Type B pancreatic cell (in vitro differentiated cells): Measurements from ENCODE around the gene ASB2. TPM values are rescaled to one million over a fixed set of nuclear protein-coding genes. Genes with fewer than 3 reads are reported as not detected.
A peak's percentile ranks its signal among the peaks of the same experiment; 100 is the strongest.

ENCODE experiments used
- DNase-seq: peaks from one replicate; pipeline ENCODE4 v3.0.0; 2021; ENCODE audit warnings: mixed read lengths; ENCODE audit not compliant: unreplicated experiment; ENCODE audit errors: extremely low spot score
- H3K27ac Mint-ChIP-seq: 2 replicates; pipeline ENCODE4 v1.8.0; 2021; ENCODE audit warnings: mild to moderate bottlenecking, mixed read lengths
- H3K27me3 Mint-ChIP-seq: 2 replicates; pipeline ENCODE4 v1.8.0; 2021; ENCODE audit warnings: mixed read lengths
- H3K36me3 Mint-ChIP-seq: 2 replicates; pipeline ENCODE4 v1.8.0; 2021; ENCODE audit warnings: mixed read lengths
- H3K4me1 Mint-ChIP-seq: one replicate; pipeline ENCODE4 v1.8.0; 2021; ENCODE audit warnings: mixed read lengths; ENCODE audit not compliant: unreplicated experiment
- H3K4me3 Mint-ChIP-seq: 2 replicates; pipeline ENCODE4 v1.8.0; 2021; ENCODE audit warnings: mild to moderate bottlenecking, mixed read lengths
- H3K9me3 Mint-ChIP-seq: 2 replicates; pipeline ENCODE4 v1.8.0; 2021; ENCODE audit warnings: mixed read lengths
- total RNA-seq: library from RNA; stranded (reverse); gene quantifications from 2 replicates; pipeline ENCODE4 v1.2.1, GENCODE V29; 2021; ENCODE audit warnings: low replicate concordance
- TF ChIP-seq, protein P1 (sequence below): fragments of 200-600 bp; sonication (generic); conservative IDR thresholded peaks from 2 replicates; pipeline ENCODE4 v1.5.0; 2021; ENCODE audit warnings: antibody characterized with exemption, mild to moderate bottlenecking

The ASB2 gene
- total RNA-seq, 1 donor from 2014 or later, result 0.60 TPM

DNA sequence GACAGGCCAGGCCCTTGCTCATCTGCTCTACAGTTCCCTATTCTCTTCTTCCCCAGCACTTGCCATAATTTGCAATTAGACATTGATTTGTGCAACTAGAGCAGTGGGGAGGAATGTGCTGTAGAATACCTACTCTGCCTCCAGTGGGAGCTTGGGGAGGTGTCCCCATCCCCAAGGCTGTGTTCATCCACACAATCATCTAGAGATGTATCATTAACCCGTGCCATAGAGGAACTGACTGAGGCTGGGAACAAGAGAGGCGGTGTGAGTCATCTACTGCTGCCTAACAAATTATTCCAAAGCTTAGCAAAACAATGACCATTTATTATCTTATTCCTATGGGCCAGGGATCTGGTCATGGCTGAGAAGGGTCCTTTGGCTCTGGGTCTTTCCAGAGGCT, 44.6 kb upstream of the ASB2 start:
- Mint-ChIP-seq H3K27me3 (no peaks in the 10 kb centered on the region), H3K36me3 (no peaks in the 10 kb centered on the region), H3K4me1 (peaks cover 13% of the 10 kb centered on the region), H3K27ac (no peak overlapping the region), H3K4me3 (no peak overlapping the region), H3K9me3 (no peaks in the 10 kb centered on the region)
- no peak for DNase-seq
- TF ChIP-seq, protein P1, sequence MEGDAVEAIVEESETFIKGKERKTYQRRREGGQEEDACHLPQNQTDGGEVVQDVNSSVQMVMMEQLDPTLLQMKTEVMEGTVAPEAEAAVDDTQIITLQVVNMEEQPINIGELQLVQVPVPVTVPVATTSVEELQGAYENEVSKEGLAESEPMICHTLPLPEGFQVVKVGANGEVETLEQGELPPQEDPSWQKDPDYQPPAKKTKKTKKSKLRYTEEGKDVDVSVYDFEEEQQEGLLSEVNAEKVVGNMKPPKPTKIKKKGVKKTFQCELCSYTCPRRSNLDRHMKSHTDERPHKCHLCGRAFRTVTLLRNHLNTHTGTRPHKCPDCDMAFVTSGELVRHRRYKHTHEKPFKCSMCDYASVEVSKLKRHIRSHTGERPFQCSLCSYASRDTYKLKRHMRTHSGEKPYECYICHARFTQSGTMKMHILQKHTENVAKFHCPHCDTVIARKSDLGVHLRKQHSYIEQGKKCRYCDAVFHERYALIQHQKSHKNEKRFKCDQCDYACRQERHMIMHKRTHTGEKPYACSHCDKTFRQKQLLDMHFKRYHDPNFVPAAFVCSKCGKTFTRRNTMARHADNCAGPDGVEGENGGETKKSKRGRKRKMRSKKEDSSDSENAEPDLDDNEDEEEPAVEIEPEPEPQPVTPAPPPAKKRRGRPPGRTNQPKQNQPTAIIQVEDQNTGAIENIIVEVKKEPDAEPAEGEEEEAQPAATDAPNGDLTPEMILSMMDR, result no peak

DNA sequence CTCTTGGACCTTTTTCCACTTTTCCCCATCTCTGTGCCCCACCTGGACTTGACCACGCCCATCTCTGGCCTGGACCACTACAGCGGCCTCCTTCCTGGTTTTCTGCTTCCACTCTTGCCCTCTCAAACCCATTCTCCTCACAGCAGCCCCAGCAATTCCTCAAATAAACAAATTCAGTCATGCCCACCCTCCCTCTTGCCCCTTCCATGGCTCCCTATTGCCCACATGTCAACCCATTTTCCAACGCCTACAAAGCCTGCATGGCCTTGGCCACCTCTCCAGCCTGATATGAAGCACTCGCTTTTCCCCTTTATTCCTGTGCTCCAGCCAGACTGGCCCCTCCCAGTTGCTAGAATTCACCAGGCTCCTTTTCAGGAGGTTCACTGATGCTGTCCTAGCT, 43.9 kb upstream of the ASB2 start:
- no peak overlapping the region for H3K27ac Mint-ChIP-seq
- no peaks in the 10 kb centered on the region for H3K36me3 Mint-ChIP-seq
- H3K4me3 Mint-ChIP-seq, result no peak overlapping the region
- TF ChIP-seq, protein P1, result no peak
- H3K4me1 Mint-ChIP-seq, result peaks cover 10% of the 10 kb centered on the region
- no peaks in the 10 kb centered on the region for H3K27me3 Mint-ChIP-seq
- DNase-seq, result no peak
- H3K9me3 Mint-ChIP-seq, result no peaks in the 10 kb centered on the region

DNA sequence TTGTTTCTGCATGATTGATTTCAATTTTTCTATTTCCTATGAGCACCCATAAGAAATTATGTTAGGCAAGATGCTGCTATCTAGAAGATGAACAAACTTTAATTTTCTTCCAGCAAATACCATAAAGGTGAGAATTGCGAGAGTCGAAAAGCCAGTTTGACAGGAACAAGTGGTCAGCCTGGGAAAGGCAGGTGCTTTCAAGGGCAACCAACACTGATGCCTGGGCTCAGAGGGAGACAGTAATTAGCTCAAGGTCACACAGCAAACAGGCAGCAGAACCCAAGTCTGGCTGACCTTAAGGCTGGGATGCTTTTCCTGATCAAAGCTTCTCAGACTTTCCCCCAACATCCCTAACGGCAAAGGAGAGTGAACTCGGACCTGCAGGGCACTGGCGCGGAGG, 43.0 kb upstream of the ASB2 start:
- no peaks in the 10 kb centered on the region for H3K9me3 Mint-ChIP-seq
- no peak overlapping the region for H3K27ac Mint-ChIP-seq
- H3K27me3 Mint-ChIP-seq, result peaks cover 4% of the 10 kb centered on the region
- DNase-seq, result no peak
- no peak overlapping the region for H3K4me3 Mint-ChIP-seq
- peaks cover 10% of the 10 kb centered on the region for H3K4me1 Mint-ChIP-seq
- no peaks in the 10 kb centered on the region for H3K36me3 Mint-ChIP-seq
- TF ChIP-seq, protein P1, result no peak

DNA sequence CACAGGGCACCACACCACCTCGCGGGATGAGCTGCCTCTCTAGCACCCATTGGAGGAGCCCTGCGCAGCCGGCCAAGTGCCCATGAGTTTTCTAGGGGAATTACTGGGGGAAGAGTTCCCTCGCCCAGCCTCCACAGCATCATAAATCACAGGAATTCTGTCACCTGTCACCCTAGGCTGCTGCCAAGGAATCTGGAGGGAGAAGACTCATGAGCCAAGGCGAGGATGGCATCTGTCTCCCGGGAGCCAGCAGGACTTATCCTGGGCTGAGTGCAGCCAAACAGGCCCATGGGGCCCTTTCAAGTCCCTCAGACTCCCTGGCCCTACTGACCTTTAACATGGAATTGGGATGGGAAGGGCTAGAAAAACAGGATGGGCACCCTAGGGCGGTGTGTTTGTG, 41.9 kb upstream of the ASB2 start:
- Mint-ChIP-seq H3K9me3 (no peaks in the 10 kb centered on the region), H3K4me1 (peaks cover 12% of the 10 kb centered on the region), H3K27me3 (peaks cover 4% of the 10 kb centered on the region), H3K36me3 (no peaks in the 10 kb centered on the region), H3K27ac (no peak overlapping the region), H3K4me3 (no peak overlapping the region)
- no peak for DNase-seq
- TF ChIP-seq, protein P1, result no peak

DNA sequence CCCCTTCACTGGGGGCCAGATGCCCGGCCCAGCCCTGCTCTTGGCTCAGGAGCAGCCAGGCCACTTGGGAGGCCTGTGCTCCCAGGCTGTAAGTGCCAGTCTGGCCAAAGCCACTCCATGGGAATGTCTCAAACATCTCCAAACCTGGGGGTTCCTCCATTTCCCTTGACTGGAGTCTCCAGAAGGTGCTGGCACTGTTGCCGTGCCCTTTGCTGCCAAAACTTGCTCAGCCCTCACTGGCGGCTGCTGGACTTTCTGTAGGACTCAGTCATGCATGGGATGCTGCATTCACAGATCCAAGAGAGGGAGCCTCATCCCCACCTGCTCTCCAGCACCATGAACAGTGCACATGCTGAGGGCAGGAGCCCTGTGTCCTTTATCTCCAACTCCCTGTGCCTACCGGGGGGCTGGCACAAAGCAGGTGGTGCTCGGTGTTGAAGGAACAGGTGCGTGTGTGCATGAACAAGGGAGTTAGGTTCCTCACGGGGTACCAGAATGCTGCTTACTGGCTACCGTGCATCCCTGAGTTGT, 40.1 kb upstream of the ASB2 start:
- TF ChIP-seq, protein P1, result no peak
- Mint-ChIP-seq H3K36me3 (no peaks in the 10 kb centered on the region), H3K27me3 (peaks cover 4% of the 10 kb centered on the region), H3K4me1 (peaks cover 15% of the 10 kb centered on the region), H3K27ac (no peak overlapping the region), H3K9me3 (no peaks in the 10 kb centered on the region), H3K4me3 (no peak overlapping the region)
- DNase-seq, result no peak

DNA sequence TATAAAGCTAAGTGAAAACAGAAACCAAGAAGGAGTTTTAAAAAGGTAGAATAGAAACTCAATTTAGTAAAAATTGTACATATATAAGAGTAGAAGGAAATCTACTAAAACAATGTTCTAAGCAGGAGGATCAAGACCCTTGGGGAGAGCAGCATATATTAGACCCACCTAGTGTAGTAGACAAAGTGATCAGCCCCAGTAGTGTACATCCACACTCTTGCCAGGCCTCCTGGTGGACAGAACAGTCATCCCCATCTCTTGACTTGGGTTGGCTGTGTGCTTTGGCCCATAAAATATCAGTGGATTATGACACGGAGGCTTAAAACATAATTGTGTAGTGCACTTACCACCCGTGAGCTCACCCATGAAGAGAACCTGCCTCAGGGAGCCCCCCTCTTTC, 38.9 kb upstream of the ASB2 start:
- Mint-ChIP-seq H3K27ac (no peak overlapping the region), H3K36me3 (no peaks in the 10 kb centered on the region), H3K27me3 (peaks cover 4% of the 10 kb centered on the region), H3K4me1 (peaks cover 9% of the 10 kb centered on the region), H3K9me3 (no peaks in the 10 kb centered on the region), H3K4me3 (no peak overlapping the region)
- TF ChIP-seq, protein P1, result peak; percentile 30
- no peak for DNase-seq
